Adrenal gland (tissue), 5 donors: ENCODE results near the gene GGT5.
"Not testable (repeated sequence)": the region's sequence is repeated elsewhere in the genome, so short reads cannot be mapped to it uniquely, and the experiment has no call there.

Experiments used
- POLR2A ChIP-seq, 2 donors: fragments of 450-650 bp; IDR thresholded peaks; one replicate each; pipeline ENCODE4 v1.6.1; 2017; ENCODE audit warnings: antibody characterized with exemption in 2 of 2, mild to moderate bottlenecking in 2 of 2, moderate library complexity in 1 of 2
- TF ChIP-seq, protein P1 (sequence below), 6 experiments: fragments of 450-650 bp in 4 of 6; fragments of 200-600 bp in 2 of 6; sonication (generic) in 1 of 6; IDR thresholded peaks; 1 replicate in 5 of 6; 2 replicates in 1 of 6; pipeline versions ENCODE4 v1.5.1 to v1.8.0; 2016 to 2021; ENCODE audit warnings: antibody characterized with exemption in 6 of 6, mild to moderate bottlenecking in 2 of 6, moderate library complexity in 1 of 6
- donor health status: DM: no; HTN: no; CAD: no.

- TF ChIP-seq POLR2A (IDR thresholded peaks at IDR 0.05): not testable (repeated sequence)
- TF ChIP-seq, protein P1, sequence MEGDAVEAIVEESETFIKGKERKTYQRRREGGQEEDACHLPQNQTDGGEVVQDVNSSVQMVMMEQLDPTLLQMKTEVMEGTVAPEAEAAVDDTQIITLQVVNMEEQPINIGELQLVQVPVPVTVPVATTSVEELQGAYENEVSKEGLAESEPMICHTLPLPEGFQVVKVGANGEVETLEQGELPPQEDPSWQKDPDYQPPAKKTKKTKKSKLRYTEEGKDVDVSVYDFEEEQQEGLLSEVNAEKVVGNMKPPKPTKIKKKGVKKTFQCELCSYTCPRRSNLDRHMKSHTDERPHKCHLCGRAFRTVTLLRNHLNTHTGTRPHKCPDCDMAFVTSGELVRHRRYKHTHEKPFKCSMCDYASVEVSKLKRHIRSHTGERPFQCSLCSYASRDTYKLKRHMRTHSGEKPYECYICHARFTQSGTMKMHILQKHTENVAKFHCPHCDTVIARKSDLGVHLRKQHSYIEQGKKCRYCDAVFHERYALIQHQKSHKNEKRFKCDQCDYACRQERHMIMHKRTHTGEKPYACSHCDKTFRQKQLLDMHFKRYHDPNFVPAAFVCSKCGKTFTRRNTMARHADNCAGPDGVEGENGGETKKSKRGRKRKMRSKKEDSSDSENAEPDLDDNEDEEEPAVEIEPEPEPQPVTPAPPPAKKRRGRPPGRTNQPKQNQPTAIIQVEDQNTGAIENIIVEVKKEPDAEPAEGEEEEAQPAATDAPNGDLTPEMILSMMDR (IDR thresholded peaks at IDR 0.05): not testable (repeated sequence)
Measured at GRCh38 chr22:24256136-24256535, 11.3 kb upstream of the GGT5 start.
